ENCODE data around the gene NCAM2.

The NCAM2 gene

DNA sequence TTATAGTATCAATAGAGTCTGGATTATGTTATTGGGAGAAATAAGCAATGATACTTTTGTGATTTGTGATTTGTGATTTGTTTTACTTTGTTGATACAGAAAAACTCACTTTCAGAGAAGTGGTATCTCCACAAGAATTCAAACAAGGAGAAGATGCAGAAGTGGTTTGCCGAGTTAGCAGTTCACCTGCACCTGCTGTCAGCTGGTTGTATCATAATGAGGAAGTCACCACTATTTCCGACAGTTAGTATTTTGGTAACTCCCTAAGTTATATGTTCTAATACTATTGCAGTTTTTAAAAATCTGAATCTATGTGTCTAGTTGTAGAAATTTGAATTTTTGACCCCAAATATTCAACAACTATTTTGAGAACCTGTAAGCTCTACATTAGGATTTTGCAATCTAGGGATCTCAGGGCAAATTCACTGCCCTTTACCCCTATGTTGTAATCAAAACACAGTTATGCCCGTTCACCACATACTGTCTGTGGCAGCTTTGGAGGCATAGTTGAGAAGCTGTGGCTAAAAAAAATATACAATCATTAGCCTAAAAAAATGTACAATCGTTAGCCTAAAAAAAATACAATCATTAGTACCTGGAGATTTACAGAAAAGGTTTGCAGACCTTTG is 288.1 kb downstream of the NCAM2 start:
- Histone ChIP-seq H3K9ac (ENCODE audit: low read length) (no peak overlapping the region), H3K9me3 (ENCODE audit: low read length) (no peaks in the 10 kb centered on the region), H3K4me3 (ENCODE audit: low read depth in 1 of 2, low read length in 2 of 2) (no peak overlapping the region), H3K27me3 (ENCODE audit: control insufficient read depth in 1 of 2, insufficient read depth in 2 of 2, low read length in 2 of 2) (no peaks in the 10 kb centered on the region), H3K36me3 (ENCODE audit: insufficient read depth, low read length) (no peaks in the 10 kb centered on the region), H3K4me1 (ENCODE audit: insufficient read depth, low read length) (no peaks in the 10 kb centered on the region), H3K27ac (ENCODE audit: low read depth, low read length) (no peak overlapping the region)

DNA sequence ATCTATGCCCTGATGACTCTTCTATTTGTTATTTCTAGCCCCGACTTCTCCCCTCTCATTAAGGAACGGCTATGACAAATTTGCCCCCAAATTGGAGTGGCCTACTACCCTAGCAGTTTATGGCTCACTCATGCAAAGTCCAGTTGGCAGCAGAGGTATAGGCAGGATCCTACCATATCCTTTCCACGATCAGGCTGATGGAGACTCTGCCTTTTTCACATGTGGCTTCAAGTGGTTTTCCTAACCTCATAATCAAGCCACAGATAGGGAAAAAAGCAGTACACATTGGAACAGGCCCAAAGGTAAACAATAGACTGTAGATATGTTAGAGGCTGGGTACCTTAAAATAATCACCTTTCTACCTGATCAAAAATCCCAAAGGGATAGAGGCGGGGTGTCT is 292.5 kb downstream of the NCAM2 start:
- Histone ChIP-seq H3K27me3 (ENCODE audit: control insufficient read depth in 1 of 2, insufficient read depth in 2 of 2, low read length in 2 of 2) (no peaks in the 10 kb centered on the region), H3K9me3 (ENCODE audit: low read length) (no peaks in the 10 kb centered on the region), H3K27ac (ENCODE audit: low read depth, low read length) (no peak overlapping the region), H3K4me1 (ENCODE audit: insufficient read depth, low read length) (no peaks in the 10 kb centered on the region), H3K4me3 (ENCODE audit: low read depth in 1 of 2, low read length in 2 of 2) (no peak overlapping the region), H3K9ac (ENCODE audit: low read length) (no peak overlapping the region), H3K36me3 (ENCODE audit: insufficient read depth, low read length) (no peaks in the 10 kb centered on the region)

DNA sequence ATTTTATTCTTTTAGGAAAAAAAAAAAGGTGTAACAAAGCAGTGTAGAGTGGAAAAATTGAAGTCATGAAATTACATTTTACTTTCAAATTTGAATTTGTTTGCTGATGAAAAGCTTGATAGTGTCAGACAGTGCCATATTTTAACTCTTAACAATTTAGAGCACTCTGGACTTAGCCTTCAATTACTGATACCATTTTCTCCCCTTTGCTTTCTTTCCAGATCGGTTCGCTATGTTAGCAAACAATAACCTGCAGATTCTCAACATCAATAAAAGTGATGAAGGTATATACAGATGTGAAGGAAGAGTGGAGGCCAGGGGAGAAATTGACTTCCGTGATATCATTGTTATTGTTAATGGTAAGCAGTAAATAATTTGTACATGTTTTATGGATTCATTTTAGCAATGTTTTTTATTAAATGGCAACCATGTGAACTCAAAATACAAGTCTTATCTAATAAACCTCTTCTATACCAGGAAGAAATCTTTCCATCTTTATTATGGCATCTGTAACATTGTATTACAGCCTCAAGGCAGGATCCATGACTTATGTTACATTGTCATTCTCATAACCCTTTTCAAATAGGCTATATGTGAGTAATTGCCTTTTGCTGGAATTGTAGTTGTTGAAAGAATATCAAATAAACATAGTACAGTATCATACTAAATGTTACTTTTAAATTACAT is 293.8 kb downstream of the NCAM2 start:
- Histone ChIP-seq H3K27ac (ENCODE audit: low read depth, low read length) (no peak overlapping the region), H3K4me1 (ENCODE audit: insufficient read depth, low read length) (no peaks in the 10 kb centered on the region), H3K9me3 (ENCODE audit: low read length) (no peaks in the 10 kb centered on the region), H3K4me3 (ENCODE audit: low read depth in 1 of 2, low read length in 2 of 2) (no peak overlapping the region), H3K27me3 (ENCODE audit: control insufficient read depth in 1 of 2, insufficient read depth in 2 of 2, low read length in 2 of 2) (no peaks in the 10 kb centered on the region), H3K9ac (ENCODE audit: low read length) (no peak overlapping the region), H3K36me3 (ENCODE audit: insufficient read depth, low read length) (no peaks in the 10 kb centered on the region)

DNA sequence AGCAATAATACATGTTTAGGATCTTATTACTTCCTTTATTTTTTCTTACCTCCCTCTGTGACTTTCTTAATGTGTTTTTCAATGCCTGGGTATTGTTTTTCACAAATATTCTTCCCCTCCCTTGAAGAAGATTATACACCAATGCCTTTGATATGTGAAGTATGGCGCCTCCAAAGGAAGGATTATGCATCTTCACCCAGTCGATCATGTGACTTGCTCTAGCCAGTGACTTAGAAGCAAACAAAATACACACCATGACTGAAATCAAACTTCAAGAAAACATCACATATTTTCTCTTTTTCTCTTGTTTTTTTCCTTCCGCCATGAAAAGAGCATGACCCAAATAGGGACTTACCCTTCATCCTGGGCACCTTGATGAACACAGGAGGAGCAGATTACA is 297.1 kb downstream of the NCAM2 start:
- Histone ChIP-seq H3K27me3 (ENCODE audit: control insufficient read depth in 1 of 2, insufficient read depth in 2 of 2, low read length in 2 of 2) (no peaks in the 10 kb centered on the region), H3K9me3 (ENCODE audit: low read length) (no peaks in the 10 kb centered on the region), H3K36me3 (ENCODE audit: insufficient read depth, low read length) (no peaks in the 10 kb centered on the region), H3K27ac (ENCODE audit: low read depth, low read length) (no peak overlapping the region), H3K4me3 (ENCODE audit: low read depth in 1 of 2, low read length in 2 of 2) (no peak overlapping the region), H3K9ac (ENCODE audit: low read length) (no peak overlapping the region), H3K4me1 (ENCODE audit: insufficient read depth, low read length) (no peaks in the 10 kb centered on the region)

DNA sequence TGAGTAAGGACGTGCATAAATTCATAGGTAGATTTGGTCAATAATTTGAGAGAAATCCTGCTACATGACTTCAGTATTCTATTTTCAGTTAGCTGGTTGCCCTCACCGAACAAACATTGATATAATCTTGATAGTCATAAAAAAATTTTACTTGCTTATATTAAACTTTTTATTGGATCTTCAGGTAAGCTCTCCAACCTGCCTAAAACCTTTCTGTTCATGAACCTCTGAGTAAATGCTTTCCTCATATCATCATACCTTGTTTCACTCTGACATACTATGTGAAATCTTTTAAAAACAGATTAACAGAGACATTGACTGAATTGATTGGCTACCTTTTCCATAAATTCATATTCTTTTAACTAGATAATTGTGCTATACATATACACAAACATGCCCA is 299.0 kb downstream of the NCAM2 start:
- H3K27ac ChIP-seq (ENCODE audit: low read depth, low read length): no peak overlapping the region
- no peak overlapping the region for H3K4me3 ChIP-seq (ENCODE audit: low read depth in 1 of 2, low read length in 2 of 2)
- H3K9me3 ChIP-seq (ENCODE audit: low read length): no peaks in the 10 kb centered on the region
- no peak overlapping the region for H3K9ac ChIP-seq (ENCODE audit: low read length)
- H3K4me1 ChIP-seq (ENCODE audit: insufficient read depth, low read length): no peaks in the 10 kb centered on the region
- H3K36me3 ChIP-seq (ENCODE audit: insufficient read depth, low read length): no peaks in the 10 kb centered on the region
- no peaks in the 10 kb centered on the region for H3K27me3 ChIP-seq (ENCODE audit: control insufficient read depth in 1 of 2, insufficient read depth in 2 of 2, low read length in 2 of 2)

DNA sequence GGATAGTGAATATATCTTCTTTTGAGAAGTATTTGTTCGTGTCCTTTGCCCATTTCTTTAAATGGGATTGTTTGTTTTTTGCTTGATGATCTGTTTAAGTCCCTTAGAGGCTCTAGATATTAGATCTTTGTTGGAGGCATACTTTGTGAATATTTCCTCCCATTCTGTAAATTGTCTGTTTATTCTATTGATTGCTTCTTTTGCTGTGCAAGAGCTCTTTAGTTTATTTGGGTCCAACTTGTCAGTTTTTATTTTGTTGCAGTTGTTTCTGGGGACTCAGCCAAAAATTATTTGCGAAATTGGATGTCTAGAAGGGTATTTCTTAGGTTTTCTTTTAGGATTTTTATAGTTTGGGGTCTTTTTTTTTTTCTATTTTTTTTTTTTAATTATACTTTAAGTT is 302.8 kb downstream of the NCAM2 start:
- no peak overlapping the region for H3K9ac ChIP-seq (ENCODE audit: low read length)
- H3K9me3 ChIP-seq (ENCODE audit: low read length): no peaks in the 10 kb centered on the region
- H3K4me3 ChIP-seq (ENCODE audit: low read depth in 1 of 2, low read length in 2 of 2): no peak overlapping the region
- no peak overlapping the region for H3K27ac ChIP-seq (ENCODE audit: low read depth, low read length)
- no peaks in the 10 kb centered on the region for H3K36me3 ChIP-seq (ENCODE audit: insufficient read depth, low read length)
- no peaks in the 10 kb centered on the region for H3K27me3 ChIP-seq (ENCODE audit: control insufficient read depth in 1 of 2, insufficient read depth in 2 of 2, low read length in 2 of 2)
- no peaks in the 10 kb centered on the region for H3K4me1 ChIP-seq (ENCODE audit: insufficient read depth, low read length)

DNA sequence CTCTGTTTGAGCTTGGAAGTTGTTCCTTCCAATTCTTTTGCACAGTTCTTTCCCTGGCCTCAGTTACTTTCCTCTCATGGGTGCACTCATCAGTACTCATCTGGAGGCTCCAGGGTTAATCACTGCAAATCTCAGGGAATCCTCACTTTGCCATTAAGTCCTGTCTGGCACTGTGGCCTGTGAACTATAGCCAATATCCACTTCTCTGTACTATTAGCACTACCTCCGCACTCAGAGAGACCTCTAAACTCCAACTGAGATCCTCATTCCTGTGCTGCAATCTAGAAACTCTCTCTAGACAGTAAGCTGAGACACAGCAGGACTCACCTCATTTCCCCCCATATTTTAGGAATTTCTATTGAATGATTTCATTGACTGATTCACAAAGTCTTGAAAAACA is 311.3 kb downstream of the NCAM2 start:
- no peak overlapping the region for H3K9ac ChIP-seq (ENCODE audit: low read length)
- H3K9me3 ChIP-seq (ENCODE audit: low read length): no peaks in the 10 kb centered on the region
- no peak overlapping the region for H3K4me3 ChIP-seq (ENCODE audit: low read depth in 1 of 2, low read length in 2 of 2)
- H3K36me3 ChIP-seq (ENCODE audit: insufficient read depth, low read length): no peaks in the 10 kb centered on the region
- H3K4me1 ChIP-seq (ENCODE audit: insufficient read depth, low read length): no peaks in the 10 kb centered on the region
- no peaks in the 10 kb centered on the region for H3K27me3 ChIP-seq (ENCODE audit: control insufficient read depth in 1 of 2, insufficient read depth in 2 of 2, low read length in 2 of 2)
- no peak overlapping the region for H3K27ac ChIP-seq (ENCODE audit: low read depth, low read length)

DNA sequence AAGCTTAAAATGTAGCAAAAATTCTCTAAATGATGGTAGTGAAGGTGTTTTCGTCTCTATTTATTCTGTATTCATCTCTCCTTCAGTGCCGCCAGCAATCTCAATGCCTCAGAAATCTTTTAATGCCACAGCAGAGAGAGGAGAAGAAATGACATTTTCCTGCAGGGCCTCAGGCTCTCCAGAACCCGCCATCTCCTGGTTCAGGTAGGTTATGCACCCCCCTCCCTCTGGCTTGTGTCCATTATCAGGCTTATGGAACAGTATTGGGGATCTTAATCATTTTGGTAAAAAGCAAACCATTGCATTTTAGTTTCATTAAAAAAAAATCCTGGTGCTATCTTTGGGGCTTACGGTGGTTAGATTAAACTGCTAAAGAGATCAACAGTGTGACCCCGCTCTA is 326.1 kb downstream of the NCAM2 start:
- Histone ChIP-seq H3K9me3 (ENCODE audit: low read length) (no peaks in the 10 kb centered on the region), H3K36me3 (ENCODE audit: insufficient read depth, low read length) (no peaks in the 10 kb centered on the region), H3K4me1 (ENCODE audit: insufficient read depth, low read length) (no peaks in the 10 kb centered on the region), H3K27ac (ENCODE audit: low read depth, low read length) (no peak overlapping the region), H3K9ac (ENCODE audit: low read length) (no peak overlapping the region), H3K27me3 (ENCODE audit: control insufficient read depth in 1 of 2, insufficient read depth in 2 of 2, low read length in 2 of 2) (no peaks in the 10 kb centered on the region), H3K4me3 (ENCODE audit: low read depth in 1 of 2, low read length in 2 of 2) (no peak overlapping the region)

DNA sequence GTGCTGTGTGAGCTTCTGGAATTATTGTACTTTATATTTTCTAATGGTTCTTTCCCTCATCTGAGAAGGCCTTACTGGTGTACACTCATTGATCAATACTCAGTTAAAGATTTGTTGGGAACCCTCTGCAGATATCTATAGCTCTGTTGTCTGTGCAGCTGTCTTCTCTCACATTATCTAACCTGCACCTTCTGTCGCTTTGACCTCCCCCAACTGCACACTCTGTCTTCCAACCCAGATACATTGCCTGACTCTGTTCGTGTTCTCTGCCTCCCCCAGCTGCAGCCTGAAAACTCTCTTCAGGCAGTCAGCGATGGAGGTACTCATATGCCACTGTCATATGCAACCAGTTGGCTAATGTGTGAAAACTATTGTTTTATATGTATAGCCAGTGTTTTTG is 334.3 kb downstream of the NCAM2 start:
- Histone ChIP-seq H3K9me3 (ENCODE audit: low read length) (no peaks in the 10 kb centered on the region), H3K27me3 (ENCODE audit: control insufficient read depth in 1 of 2, insufficient read depth in 2 of 2, low read length in 2 of 2) (no peaks in the 10 kb centered on the region), H3K9ac (ENCODE audit: low read length) (no peak overlapping the region), H3K27ac (ENCODE audit: low read depth, low read length) (no peak overlapping the region), H3K36me3 (ENCODE audit: insufficient read depth, low read length) (no peaks in the 10 kb centered on the region), H3K4me1 (ENCODE audit: insufficient read depth, low read length) (no peaks in the 10 kb centered on the region), H3K4me3 (ENCODE audit: low read depth in 1 of 2, low read length in 2 of 2) (no peak overlapping the region)

DNA sequence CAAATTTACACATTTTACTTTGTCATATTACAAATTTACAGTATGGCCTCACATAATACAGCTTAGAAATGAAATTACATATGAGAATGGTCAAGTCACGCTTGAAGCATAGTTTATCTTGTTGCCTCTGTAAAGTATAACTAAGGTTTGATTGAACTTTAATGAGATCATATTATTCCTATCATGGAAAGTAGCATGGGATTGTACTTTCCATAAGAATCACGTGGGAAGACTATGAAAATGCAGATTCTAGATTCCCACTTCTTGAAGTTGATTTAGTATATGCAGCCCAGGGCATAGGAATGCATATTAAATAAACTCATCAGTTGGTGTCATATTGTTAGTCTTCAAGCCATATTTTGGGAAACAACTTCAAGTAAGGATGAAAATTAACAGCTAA is 342.8 kb downstream of the NCAM2 start:
- H3K27me3 ChIP-seq (ENCODE audit: control insufficient read depth in 1 of 2, insufficient read depth in 2 of 2, low read length in 2 of 2): no peaks in the 10 kb centered on the region
- no peaks in the 10 kb centered on the region for H3K36me3 ChIP-seq (ENCODE audit: insufficient read depth, low read length)
- no peaks in the 10 kb centered on the region for H3K4me1 ChIP-seq (ENCODE audit: insufficient read depth, low read length)
- H3K27ac ChIP-seq (ENCODE audit: low read depth, low read length): no peak overlapping the region
- H3K9me3 ChIP-seq (ENCODE audit: low read length): no peaks in the 10 kb centered on the region
- H3K9ac ChIP-seq (ENCODE audit: low read length): no peak overlapping the region
- no peak overlapping the region for H3K4me3 ChIP-seq (ENCODE audit: low read depth in 1 of 2, low read length in 2 of 2)

DNA sequence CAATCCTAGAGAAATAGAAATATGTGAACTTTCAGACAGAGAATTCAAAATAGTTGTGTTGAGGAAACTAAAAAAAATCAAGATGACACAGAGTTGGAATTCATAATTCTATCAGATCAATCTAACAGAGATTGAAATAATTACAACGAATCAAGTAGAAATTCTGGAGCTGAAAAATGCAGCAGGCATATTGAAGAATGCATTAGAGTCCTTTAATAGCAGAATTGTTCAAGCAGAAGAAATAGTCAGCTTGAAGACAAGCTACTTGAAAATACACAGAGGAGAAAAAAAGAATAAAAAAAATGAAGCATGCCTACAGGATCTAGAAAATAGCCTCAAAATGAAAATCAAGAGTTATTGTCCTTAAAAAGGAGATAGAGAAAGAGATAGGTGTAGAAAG is 347.1 kb downstream of the NCAM2 start:
- Histone ChIP-seq H3K36me3 (ENCODE audit: insufficient read depth, low read length) (no peaks in the 10 kb centered on the region), H3K27me3 (ENCODE audit: control insufficient read depth in 1 of 2, insufficient read depth in 2 of 2, low read length in 2 of 2) (no peaks in the 10 kb centered on the region), H3K27ac (ENCODE audit: low read depth, low read length) (no peak overlapping the region), H3K9ac (ENCODE audit: low read length) (no peak overlapping the region), H3K4me1 (ENCODE audit: insufficient read depth, low read length) (no peaks in the 10 kb centered on the region), H3K4me3 (ENCODE audit: low read depth in 1 of 2, low read length in 2 of 2) (no peak overlapping the region), H3K9me3 (ENCODE audit: low read length) (no peaks in the 10 kb centered on the region)

DNA sequence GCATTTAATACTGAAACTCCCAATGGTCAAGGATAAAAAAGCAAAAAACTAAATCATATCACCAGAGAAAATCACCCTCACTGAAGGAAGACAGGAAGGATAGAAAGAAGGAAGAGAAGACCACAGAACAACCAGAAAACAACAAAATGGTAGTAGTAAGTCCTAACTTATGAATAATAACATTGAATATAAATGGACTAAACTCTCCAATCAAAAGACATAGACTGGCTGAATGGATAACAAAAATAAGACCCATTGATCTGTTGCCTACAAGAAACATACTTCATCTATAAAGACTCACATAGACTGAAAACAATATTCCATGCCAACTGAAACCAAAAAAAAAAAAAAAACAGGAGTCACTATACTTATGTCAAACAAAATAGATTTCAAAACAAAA is 347.7 kb downstream of the NCAM2 start:
- no peaks in the 10 kb centered on the region for H3K9me3 ChIP-seq (ENCODE audit: low read length)
- H3K4me1 ChIP-seq (ENCODE audit: insufficient read depth, low read length): no peaks in the 10 kb centered on the region
- H3K27ac ChIP-seq (ENCODE audit: low read depth, low read length): no peak overlapping the region
- H3K36me3 ChIP-seq (ENCODE audit: insufficient read depth, low read length): no peaks in the 10 kb centered on the region
- H3K27me3 ChIP-seq (ENCODE audit: control insufficient read depth in 1 of 2, insufficient read depth in 2 of 2, low read length in 2 of 2): no peaks in the 10 kb centered on the region
- H3K9ac ChIP-seq (ENCODE audit: low read length): no peak overlapping the region
- H3K4me3 ChIP-seq (ENCODE audit: low read depth in 1 of 2, low read length in 2 of 2): no peak overlapping the region
